Uterus (tissue), 2 donors: ENCODE results near the gene RRP1.

ENCODE experiments used
- CTCF ChIP-seq, 4 experiments: fragments of 200-600 bp in 2 of 4; fragments of 450-650 bp in 2 of 4; sonication (generic) in 2 of 4; IDR thresholded peaks; one replicate each; pipeline ENCODE4 v1.5.1; 2016 to 2019; ENCODE audit warnings: antibody characterized with exemption in 4 of 4, mild to moderate bottlenecking in 2 of 4, moderate library complexity in 1 of 4
- POLR2A ChIP-seq, 2 donors: fragments of 450-650 bp; IDR thresholded peaks; one replicate each; pipeline ENCODE4 v1.6.1; 2016; ENCODE audit warnings: antibody characterized with exemption in 2 of 2, mild to moderate bottlenecking in 1 of 2, moderate library complexity in 1 of 2

DNA sequence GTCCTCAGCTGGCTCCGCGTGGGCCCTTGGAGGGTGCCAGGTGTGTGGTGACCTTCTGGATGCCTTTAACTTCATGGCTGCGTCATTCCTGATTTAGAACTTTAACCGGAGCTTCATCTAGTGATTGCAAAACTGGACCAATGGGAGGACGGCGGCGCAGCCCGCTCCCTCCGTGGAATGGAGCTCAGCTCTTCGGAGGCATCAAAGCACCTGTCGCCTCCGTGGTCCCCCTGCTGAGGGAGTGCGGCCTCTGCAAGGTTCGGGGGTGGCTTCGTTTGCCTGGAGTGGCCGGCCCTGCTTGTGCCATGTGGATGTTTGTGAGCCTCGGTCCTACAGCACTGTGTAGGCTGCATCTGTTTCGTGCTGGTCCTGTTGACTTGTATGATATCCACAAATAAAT, 27.5 kb upstream of the RRP1 start:
- no peak for TF ChIP-seq CTCF (IDR thresholded peaks at IDR 0.05)
- no peak for TF ChIP-seq POLR2A (IDR thresholded peaks at IDR 0.05)
